PC-3 (cell line): ENCODE data around the gene VRTN.

ENCODE experiments used
- CTCF ChIP-seq: fragments of 300-600 bp; sonication (generic); conservative IDR thresholded peaks from 2 replicates; pipeline ENCODE4 v1.5.1; 2017; ENCODE audit warnings: antibody characterized with exemption, low read depth, mild to moderate bottlenecking, low read length
- EZH2 ChIP-seq: fragments of 300-600 bp; sonication (generic); IDR thresholded peaks from one replicate; pipeline ENCODE4 v1.6.1; 2017; ENCODE audit warnings: antibody characterized with exemption, mild to moderate bottlenecking, low read length; ENCODE audit not compliant: unreplicated experiment
- EZH2phosphoT487 ChIP-seq: fragments of 300-600 bp; sonication (generic); IDR thresholded peaks from 2 replicates; pipeline ENCODE4 v1.6.1; 2018; ENCODE audit warnings: mild to moderate bottlenecking, antibody characterized with exemption, low read length, borderline replicate concordance

- TF ChIP-seq CTCF (no peak), EZH2 (no peak), EZH2phosphoT487 (no peak)
These were observed 32.6 kb downstream of the VRTN start for GRCh38 chr14:74380845-74381244.
